HG02943 (cell line): Measurements from ENCODE around the gene CEP350.
"Not testable (repeated sequence)": the region's sequence is repeated elsewhere in the genome, so short reads cannot be mapped to it uniquely, and the experiment has no call there.

Experiments used
- ATAC-seq: cut with Tn5 transposase; IDR thresholded peaks from one replicate; pipeline ENCODE4 v1.9.1; 2021; ENCODE audit warnings: mild to moderate bottlenecking, low read depth, moderate library complexity; ENCODE audit not compliant: unreplicated experiment

CEP350 gene

DNA sequence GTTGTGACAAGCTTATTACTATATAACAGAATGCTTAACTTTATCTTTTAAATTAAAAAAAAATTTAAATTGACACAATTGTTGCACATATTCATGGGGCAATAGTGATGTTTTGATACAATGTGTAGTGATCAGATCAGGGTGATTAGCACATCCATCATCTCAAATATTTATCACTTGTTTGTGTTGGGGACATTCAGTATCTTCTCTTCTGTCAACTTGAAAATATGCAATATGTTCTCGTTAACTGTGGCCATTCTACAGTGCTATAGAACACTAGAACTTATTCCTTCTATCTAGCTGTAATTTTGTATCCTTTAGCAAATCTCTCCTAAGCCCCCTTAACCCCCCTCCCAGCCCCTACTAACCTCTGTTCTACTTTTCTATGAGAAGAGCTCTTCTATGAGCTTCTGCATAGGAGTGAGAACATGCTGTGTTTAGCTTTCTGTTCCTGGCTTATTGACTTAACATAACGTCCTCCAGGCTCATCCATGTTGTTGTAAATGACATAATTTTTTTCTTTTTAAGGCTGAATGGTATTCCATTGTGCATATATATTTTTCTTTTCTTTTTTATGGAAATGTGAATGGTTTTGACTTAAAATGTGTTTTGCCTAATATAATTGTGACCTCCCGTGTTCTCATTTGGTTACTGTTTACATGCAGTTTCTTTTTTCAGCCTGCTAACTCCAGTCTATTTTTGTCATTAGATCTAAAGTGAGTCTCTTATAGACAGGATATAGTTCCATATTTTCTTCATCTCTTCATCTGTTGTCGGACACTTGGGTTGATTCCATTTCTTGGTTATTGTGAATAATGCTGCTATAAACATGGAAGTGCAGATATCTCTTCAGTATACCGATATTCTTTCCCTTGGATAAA, 23.8 kb downstream of the CEP350 start:
- no peak for ATAC-seq

DNA sequence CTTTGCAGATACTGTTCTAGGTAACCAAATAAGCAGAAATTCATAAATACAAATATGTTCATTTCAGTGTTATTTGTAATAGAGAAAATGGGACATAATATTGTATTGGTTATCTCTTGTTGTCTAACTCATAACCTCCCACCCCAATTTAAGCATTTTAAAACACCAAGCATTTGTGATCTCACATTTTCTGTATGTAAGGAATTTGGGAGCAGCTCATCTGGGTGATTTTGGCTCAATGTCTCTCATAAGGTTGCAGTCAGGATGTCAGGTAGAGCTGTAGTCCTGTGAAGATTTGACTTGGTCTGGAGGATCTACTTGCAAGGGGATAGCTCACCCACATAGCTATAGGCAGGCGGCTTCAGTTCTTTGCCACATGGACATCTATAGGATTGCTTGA, 29.5 kb downstream of the CEP350 start:
- ATAC-seq: no peak

DNA sequence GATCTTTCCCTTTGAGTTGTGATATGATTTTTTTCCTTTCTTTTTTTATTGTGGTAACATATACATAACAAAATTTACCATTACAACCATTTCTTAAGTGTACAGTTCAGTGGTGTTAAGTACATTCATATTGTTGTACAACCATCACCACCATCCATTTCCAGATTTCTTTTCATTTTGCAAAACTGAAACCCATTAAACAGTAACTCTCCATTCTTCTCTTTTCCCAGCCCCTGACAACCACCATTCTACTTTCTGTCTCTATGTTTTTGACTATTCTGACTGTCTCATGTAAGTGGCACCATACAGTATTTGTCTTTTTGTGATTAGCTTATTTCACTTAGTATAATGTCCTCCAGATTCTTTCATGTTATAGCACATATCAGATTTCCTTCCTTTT, 30.3 kb downstream of the CEP350 start:
- no peak for ATAC-seq

DNA sequence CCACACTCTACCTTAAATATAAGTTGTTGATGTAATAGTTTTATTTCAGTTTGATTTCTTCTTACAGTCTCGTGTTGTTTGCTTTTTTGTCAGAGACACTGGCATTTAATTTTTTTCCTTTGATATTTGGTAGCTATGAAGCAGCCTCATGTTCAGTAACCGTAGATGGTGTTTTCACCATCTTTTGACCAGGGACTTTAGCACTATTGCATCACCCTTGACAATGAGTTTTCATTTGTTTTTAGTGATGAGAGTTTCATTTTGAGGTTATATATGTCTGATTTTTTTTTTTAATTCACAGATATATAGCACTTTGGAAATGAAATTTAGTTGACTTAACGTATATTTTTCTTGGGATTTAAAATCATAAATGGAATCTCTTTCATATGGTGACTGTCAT, 36.2 kb downstream of the CEP350 start:
- no peak for ATAC-seq

DNA sequence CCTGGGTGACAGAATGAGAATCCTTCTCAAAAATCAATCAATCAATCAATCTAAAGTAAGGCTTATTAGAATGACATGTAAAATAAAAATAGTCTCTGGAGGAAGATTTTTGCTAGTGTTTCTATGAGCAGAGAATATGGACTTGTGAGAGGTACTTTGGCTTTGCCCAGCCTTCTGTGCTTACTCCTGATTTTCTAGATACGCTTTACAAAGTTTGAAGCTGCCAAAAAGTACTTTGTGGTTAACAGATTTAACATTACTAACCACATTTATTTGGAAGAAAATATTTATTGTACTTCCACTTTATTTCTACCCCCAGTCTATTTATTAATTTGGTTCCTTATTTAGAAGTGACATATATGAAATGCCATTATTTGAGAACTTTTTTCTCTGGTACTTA, 41.0 kb downstream of the CEP350 start:
- no peak for ATAC-seq

GRCh38 chr1:179996099-179996498, 41.5 kb downstream of the CEP350 start:
- ATAC-seq: no peak

DNA sequence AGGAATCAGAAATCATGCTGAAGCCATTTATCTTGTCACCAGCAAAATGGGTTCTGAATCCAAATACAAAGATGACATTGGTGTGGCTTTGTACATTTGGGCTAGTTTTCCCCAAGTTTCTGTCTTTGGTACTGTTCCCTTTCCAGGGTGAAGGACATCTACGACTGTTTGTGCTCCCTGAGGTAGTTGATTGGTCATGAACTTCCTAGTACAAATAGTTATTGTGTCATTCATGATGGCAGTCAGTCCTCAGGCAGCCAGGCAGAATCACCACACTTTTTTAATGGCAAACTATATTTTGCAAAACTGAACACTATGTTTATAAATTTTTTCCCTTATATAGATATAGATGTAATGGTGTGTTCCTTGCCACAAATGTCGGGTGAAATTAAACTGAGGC, 46.0 kb downstream of the CEP350 start:
- ATAC-seq: no peak

GRCh38 chr1:180002437-180002836, 47.8 kb downstream of the CEP350 start:
- ATAC-seq: no peak

DNA sequence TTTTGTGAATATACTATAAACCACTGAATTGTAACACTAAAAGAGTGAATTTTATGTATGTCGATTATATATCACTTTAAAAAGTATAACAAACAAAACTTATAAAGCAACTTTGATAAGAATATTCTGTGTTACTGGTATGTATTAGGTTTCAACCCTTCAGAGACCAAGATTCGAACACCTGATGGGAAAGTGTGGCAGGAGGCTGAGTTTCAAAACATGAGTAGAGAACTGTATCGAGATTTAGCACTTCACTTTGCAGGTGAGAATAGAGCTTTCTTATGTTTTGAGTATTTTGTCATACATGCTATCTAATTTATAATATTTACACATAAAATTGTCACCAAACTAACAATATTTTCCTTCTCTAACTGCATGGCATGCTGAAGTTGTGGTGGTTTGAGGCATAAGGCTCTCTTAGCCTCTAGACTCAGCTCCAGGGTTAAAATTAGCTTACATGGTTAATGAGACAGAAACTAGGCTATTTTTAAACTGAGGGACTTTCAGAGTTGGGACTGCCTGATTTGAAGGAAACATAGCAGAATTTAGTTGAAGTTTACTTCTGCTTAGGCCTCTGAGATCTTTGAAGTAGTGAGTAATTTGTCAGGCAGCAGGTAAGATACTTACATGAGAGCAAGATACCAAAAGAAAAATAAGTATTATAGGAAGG, 48.6 kb downstream of the CEP350 start:
- peak; percentile 71 for ATAC-seq

DNA sequence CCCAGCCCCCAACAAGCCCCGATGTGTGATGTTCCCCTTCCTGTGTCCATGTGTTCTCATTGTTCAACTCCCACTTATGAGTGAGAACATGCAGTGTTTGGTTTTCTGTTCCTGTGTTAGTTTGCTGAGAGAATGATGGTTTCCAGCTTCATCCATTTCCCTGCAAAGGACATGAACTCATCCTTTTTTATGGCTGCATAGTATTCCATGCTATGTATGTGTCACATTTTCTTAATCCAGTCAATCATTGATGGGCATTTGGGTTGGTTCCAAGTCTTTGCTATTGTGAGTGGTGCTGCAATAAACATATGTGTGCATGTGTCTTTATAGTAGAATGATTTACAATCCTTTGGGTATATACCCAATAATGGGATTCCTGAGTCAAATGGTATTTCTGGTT, 52.2 kb downstream of the CEP350 start:
- ATAC-seq: not testable (repeated sequence)

- ATAC-seq: no peak
Observed at GRCh38 chr1:180020017-180020416, 65.4 kb downstream of the CEP350 start.

- ATAC-seq: no peak
Observed at GRCh38 chr1:180026556-180026955, 71.9 kb downstream of the CEP350 start.

GRCh38 chr1:180027949-180028445, 73.4 kb downstream of the CEP350 start:
- no peak for ATAC-seq

DNA sequence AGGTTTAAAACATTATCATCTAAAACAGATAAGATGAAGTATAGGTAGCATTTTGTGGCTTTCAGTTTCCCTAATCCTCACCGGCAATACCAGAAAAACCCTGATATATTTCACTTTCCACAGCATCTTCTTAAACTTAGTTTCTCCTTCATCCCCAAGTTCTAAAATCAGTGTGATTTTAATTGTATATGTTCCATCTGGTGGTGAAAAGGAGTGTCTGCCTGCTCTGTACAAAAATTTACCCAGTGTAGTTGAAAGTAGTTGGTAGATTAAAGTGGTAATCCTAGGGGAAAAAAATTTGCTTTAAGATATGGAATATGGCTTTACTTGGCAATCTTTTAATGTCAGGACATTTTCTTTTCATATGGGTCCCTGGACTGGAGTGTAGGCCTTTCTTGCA, 74.3 kb downstream of the CEP350 start:
- ATAC-seq: no peak

GRCh38 chr1:180029524-180030135, 75.0 kb downstream of the CEP350 start:
- no peak for ATAC-seq

GRCh38 chr1:180031664-180032063, 77.1 kb downstream of the CEP350 start:
- ATAC-seq: no peak

DNA sequence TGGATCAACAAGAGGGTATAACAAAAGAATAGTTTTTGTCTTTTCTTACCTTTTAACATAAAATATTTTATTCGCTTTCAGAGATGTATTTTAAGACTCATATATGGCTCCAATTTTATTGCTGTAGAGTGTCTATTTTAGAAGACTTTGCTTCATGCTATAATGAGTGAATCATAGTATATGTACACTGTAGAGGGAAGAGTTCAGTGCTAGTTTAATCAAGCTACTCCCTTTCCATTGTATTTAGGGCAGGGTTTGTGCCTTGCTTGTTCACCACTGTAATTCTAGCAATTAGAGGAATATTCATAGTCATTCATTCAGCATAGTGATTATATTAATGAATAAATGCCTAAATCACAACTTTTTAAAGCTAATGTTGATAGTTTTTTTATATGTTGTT, 78.8 kb downstream of the CEP350 start:
- no peak for ATAC-seq

DNA sequence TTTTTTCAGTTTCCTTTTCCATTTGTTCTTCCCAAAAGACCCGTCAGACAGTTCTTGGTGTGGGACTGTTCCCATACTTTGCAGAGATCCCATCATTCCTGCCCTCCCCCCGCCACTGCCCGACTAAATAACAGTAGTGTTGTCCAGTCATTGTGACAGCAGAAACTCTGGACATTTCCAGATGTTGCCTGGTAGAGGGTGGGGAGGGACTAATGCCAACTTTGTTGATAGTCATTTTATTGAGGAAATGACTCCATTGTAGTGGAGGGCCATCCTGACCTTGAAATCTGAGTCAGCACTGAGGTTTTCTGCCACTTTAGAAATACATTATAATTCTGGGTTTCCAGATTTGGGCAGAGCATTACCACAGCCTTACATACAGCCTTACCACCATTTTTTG, 85.4 kb downstream of the CEP350 start:
- no peak for ATAC-seq

GRCh38 chr1:180041582-180041981, 87.0 kb downstream of the CEP350 start:
- ATAC-seq: no peak

- ATAC-seq: no peak
Observed at GRCh38 chr1:180042988-180043622, 88.5 kb downstream of the CEP350 start.

- no peak for ATAC-seq
Observed at GRCh38 chr1:180043785-180044184, 89.2 kb downstream of the CEP350 start.
